Endothelial cell (in vitro differentiated cells): ENCODE data around the gene PSTPIP1. TPM values are rescaled to one million over a fixed set of nuclear protein-coding genes. Genes with fewer than 3 reads are reported as not detected.

Experiments
- DNase-seq: peaks from one replicate; pipeline ENCODE4 v3.0.0; 2021; ENCODE audit warnings: low spot score
- H3K27ac Mint-ChIP-seq: one replicate; pipeline ENCODE4 v1.8.0; 2021; ENCODE audit warnings: mixed read lengths, inconsistent platforms; ENCODE audit not compliant: unreplicated experiment
- H3K27me3 Mint-ChIP-seq: one replicate; pipeline ENCODE4 v1.8.0; 2021; ENCODE audit warnings: mild to moderate bottlenecking, moderate library complexity, mixed read lengths, inconsistent platforms; ENCODE audit not compliant: unreplicated experiment
- H3K36me3 Mint-ChIP-seq: one replicate; pipeline ENCODE4 v1.8.0; 2021; ENCODE audit warnings: mild to moderate bottlenecking, low read depth, mixed read lengths, inconsistent platforms; ENCODE audit not compliant: unreplicated experiment
- H3K4me1 Mint-ChIP-seq: one replicate; pipeline ENCODE4 v1.8.0; 2021; ENCODE audit warnings: mild to moderate bottlenecking, mixed read lengths, inconsistent platforms; ENCODE audit not compliant: unreplicated experiment
- H3K4me3 Mint-ChIP-seq: one replicate; pipeline ENCODE4 v1.8.0; 2021; ENCODE audit warnings: mild to moderate bottlenecking, mixed read lengths, inconsistent platforms; ENCODE audit not compliant: unreplicated experiment
- H3K9me3 Mint-ChIP-seq: one replicate; pipeline ENCODE4 v1.8.0; 2021; ENCODE audit warnings: mixed read lengths, inconsistent platforms; ENCODE audit not compliant: unreplicated experiment
- CTCF ChIP-seq: fragments of 200-600 bp; sonication (generic); IDR thresholded peaks from one replicate; pipeline ENCODE4 v1.5.0; 2021; ENCODE audit warnings: antibody characterized with exemption; ENCODE audit not compliant: unreplicated experiment
- total RNA-seq: library from RNA; stranded (reverse); fragmentation: NEBNext Ultra II Directional; extraction: Animal tissue kit (Norgen Biotek cat#: 25700); gene quantifications from one replicate; pipeline ENCODE4 v1.2.1, GENCODE V29; 2021; ENCODE audit not compliant: unreplicated experiment

Gene PSTPIP1
- total RNA-seq, 1 donor from 2014 or later: not detected

DNA sequence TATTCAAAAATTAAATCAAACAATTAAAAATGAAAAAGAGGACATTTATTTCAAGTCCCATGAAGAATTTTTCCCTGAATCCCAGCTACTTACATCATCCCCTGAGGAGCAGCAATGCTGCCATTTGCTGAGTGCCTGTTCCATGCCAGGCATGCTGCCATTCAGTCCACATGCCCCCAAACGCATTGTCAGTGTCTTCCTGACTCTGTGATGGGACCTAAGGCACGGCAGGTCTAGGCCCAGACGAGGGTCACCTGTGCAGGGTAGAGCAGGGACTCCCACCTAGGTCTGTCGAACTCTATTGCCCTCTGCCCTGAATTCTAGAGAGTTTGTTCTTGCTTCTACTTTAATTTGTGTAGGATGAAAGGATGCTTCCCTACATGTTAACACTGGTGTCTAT lies 7.0 kb downstream of the PSTPIP1 start:
- no peak for TF ChIP-seq CTCF
- DNase-seq: no peak
- Mint-ChIP-seq H3K27ac (no peak overlapping the region), H3K4me1 (peaks cover 12% of the 10 kb centered on the region), H3K36me3 (no peaks in the 10 kb centered on the region), H3K9me3 (no peaks in the 10 kb centered on the region), H3K4me3 (no peak overlapping the region), H3K27me3 (peaks cover 3% of the 10 kb centered on the region)

DNA sequence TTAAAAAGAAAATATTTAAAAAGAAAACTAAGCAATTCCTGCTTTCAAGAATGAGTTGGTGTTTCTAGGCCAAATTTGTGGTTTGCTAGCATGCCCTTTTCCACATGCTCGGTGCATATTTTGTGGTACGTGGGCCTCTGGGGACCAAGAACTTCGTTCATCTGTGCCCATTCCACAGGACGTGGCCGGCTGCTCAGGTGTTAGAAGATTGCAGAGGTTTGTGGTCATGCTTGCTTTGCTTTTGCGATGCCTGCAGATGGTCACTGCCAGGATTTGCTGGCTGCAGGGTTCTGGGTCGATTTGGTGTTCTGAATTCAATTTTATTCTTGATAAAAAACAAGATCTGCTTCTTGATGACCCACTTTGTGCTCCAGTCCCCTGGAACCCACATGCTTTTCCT lies 7.5 kb downstream of the PSTPIP1 start:
- no peaks in the 10 kb centered on the region for H3K27me3 Mint-ChIP-seq
- H3K9me3 Mint-ChIP-seq: no peaks in the 10 kb centered on the region
- H3K27ac Mint-ChIP-seq: no peak overlapping the region
- H3K36me3 Mint-ChIP-seq: no peaks in the 10 kb centered on the region
- peaks cover 8% of the 10 kb centered on the region for H3K4me1 Mint-ChIP-seq
- no peak overlapping the region for H3K4me3 Mint-ChIP-seq
- no peak for DNase-seq
- no peak for TF ChIP-seq CTCF

DNA sequence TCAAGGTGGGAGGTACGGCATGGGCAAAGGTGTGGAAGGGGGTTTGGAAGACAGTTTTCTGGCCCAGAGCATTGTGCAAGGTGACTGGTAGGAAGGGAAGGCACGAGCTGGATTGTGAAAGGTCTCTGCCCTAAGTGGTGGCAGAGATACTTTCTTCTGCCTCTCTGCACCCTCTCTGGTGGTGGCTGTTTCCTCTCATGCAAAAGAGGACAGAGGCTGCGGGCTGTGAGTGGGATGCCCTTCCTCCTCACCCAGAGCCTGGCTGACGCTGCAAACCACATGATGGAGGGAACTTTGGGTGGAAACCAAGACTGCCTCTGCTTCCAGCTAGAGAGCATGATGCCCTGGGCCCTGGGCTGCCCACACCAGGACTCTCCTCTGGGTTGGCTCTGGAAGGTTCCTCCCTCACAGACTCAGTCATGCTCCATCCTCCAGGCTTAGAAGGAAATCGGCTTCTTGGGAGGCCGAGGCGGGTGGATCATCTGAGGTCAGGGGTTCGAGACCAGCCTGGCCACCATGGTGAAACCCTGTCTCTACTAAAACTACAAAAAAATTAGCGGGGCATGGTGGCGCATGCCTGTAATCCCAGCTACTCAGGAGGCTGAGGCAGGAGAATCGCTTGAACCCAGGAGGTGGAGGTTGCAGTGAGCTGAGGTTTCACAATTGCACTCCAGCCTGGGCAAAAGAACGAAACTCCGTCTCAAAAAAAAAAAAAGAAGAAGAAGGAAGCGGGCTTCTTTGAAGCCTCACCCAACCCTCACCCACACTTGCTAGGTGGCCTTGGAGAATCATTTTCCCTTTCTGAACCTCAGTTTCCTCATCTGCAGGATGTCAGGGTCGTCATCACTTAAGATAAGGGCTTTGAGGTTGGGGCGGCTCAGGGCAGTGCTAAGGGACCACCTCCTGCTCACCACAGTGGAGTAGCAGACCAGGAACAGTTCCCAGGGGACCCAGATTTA lies 8.3 kb downstream of the PSTPIP1 start:
- no peak for DNase-seq
- no peaks in the 10 kb centered on the region for H3K36me3 Mint-ChIP-seq
- H3K9me3 Mint-ChIP-seq: no peaks in the 10 kb centered on the region
- no peaks in the 10 kb centered on the region for H3K27me3 Mint-ChIP-seq
- H3K4me1 Mint-ChIP-seq: peaks cover 8% of the 10 kb centered on the region
- H3K4me3 Mint-ChIP-seq: no peak overlapping the region
- no peak overlapping the region for H3K27ac Mint-ChIP-seq
- TF ChIP-seq CTCF: no peak

GRCh38 chr15:77004189-77004588 lies 9.3 kb downstream of the PSTPIP1 start:
- no peak for TF ChIP-seq CTCF
- Mint-ChIP-seq H3K4me1 (peaks cover 8% of the 10 kb centered on the region), H3K36me3 (no peaks in the 10 kb centered on the region), H3K4me3 (no peak overlapping the region), H3K9me3 (no peaks in the 10 kb centered on the region), H3K27me3 (no peaks in the 10 kb centered on the region), H3K27ac (peak overlapping the region; percentile 68)
- DNase-seq: peak; percentile 35

DNA sequence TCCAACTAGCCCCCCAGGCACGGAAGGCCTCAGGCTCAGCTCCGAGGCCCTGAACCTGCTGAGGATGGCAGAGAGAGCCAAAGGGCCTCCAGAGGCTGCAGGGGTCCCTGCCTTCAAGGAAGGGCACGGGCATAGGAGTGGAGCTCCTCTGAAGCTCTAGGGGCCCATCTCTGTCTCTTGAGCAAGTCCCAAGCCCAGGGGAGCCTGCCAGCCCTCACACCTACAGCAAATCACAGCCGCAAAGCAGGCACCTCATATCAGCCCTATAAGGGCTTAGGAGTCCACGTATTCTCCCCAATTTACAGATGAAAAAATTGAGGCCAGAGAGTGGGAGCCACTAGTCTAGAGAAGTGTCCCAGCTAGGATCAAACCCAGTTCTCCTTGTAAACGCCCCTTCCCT lies 14.2 kb downstream of the PSTPIP1 start:
- Mint-ChIP-seq H3K9me3 (no peaks in the 10 kb centered on the region), H3K4me3 (no peak overlapping the region), H3K27me3 (peaks cover 8% of the 10 kb centered on the region), H3K36me3 (no peaks in the 10 kb centered on the region), H3K4me1 (peaks cover 3% of the 10 kb centered on the region), H3K27ac (no peak overlapping the region)
- DNase-seq: no peak
- TF ChIP-seq CTCF: no peak
